ENCODE results near the gene NBAS. TPM values are rescaled to one million over a fixed set of nuclear protein-coding genes. Genes with fewer than 3 reads are reported as not detected.

NBAS gene
- total RNA-seq, 1 experiment from 2014 or later: 36.3 TPM

DNA sequence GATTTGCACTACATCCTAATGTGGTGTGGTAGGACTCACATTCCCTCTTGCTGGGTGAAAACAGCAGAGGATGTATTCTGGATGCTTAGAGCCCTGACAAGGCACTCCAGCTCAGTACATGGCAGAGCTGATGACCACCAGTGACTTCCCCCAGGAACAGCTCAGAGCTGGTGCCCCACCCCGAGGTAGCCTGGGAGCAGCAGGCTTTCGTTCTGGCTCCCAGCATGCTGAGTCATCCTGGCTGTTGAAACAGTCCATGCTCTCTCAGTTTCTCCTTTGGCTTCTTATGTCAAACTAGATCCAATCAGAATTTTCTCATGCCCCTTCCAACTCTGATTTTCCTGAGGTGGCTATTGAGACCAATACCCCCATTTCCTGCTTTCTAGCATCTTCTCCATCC, 438.2 kb downstream of the NBAS start:
- ChIA-PET POLR2A (no interaction called here), CTCF (no interaction called here)
- Histone ChIP-seq H3K27me3 (ENCODE audit: control insufficient read depth, insufficient read depth, low read length) (no peaks in the 10 kb centered on the region), H3K4me3 (ENCODE audit: low read depth in 2 of 2, low read length in 2 of 2) (no peak overlapping the region), H3K36me3 (ENCODE audit: control insufficient read depth, insufficient read depth, low read length) (no peaks in the 10 kb centered on the region), H3K9me3 (ENCODE audit: control insufficient read depth, insufficient read depth, low read depth, low read length) (no peaks in the 10 kb centered on the region), H3K27ac (ENCODE audit: low read length) (no peak overlapping the region), H3K4me1 (ENCODE audit: control insufficient read depth, insufficient read depth, low read length) (no peaks in the 10 kb centered on the region)
- ATAC-seq: no peak
- DNase-seq (ENCODE audit: low read depth, low spot score): no peak
- intact Hi-C loops (cut with micrococcal nuclease; ENCODE audit: unreplicated experiment) (no loop called here), in situ Hi-C loops (cut with HindIII; ENCODE audit: low pct_unique_long_range_greater_than_20kb, low sequenced_read_pairs) (no loop called here)
- no TSS peak for BruUV-seq (replicated peaks)
- no peak for TF ChIP-seq TCF7L2 (IDR thresholded peaks at IDR 0.05; ENCODE audit: low read depth, low read length)
- TF ChIP-seq SIN3A (IDR thresholded peaks at IDR 0.05; ENCODE audit: borderline replicate concordance, insufficient read depth, low read depth, low read length): no peak
- TF ChIP-seq, protein P1, sequence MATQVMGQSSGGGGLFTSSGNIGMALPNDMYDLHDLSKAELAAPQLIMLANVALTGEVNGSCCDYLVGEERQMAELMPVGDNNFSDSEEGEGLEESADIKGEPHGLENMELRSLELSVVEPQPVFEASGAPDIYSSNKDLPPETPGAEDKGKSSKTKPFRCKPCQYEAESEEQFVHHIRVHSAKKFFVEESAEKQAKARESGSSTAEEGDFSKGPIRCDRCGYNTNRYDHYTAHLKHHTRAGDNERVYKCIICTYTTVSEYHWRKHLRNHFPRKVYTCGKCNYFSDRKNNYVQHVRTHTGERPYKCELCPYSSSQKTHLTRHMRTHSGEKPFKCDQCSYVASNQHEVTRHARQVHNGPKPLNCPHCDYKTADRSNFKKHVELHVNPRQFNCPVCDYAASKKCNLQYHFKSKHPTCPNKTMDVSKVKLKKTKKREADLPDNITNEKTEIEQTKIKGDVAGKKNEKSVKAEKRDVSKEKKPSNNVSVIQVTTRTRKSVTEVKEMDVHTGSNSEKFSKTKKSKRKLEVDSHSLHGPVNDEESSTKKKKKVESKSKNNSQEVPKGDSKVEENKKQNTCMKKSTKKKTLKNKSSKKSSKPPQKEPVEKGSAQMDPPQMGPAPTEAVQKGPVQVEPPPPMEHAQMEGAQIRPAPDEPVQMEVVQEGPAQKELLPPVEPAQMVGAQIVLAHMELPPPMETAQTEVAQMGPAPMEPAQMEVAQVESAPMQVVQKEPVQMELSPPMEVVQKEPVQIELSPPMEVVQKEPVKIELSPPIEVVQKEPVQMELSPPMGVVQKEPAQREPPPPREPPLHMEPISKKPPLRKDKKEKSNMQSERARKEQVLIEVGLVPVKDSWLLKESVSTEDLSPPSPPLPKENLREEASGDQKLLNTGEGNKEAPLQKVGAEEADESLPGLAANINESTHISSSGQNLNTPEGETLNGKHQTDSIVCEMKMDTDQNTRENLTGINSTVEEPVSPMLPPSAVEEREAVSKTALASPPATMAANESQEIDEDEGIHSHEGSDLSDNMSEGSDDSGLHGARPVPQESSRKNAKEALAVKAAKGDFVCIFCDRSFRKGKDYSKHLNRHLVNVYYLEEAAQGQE (IDR thresholded peaks at IDR 0.05; ENCODE audit: insufficient read depth in 1 of 2, low read depth in 2 of 2, low read length in 1 of 2): no peak
- no peak for TF ChIP-seq POLR2AphosphoS5 (IDR thresholded peaks at IDR 0.05; ENCODE audit: low read depth, low read length)
- TF ChIP-seq, protein P2, sequence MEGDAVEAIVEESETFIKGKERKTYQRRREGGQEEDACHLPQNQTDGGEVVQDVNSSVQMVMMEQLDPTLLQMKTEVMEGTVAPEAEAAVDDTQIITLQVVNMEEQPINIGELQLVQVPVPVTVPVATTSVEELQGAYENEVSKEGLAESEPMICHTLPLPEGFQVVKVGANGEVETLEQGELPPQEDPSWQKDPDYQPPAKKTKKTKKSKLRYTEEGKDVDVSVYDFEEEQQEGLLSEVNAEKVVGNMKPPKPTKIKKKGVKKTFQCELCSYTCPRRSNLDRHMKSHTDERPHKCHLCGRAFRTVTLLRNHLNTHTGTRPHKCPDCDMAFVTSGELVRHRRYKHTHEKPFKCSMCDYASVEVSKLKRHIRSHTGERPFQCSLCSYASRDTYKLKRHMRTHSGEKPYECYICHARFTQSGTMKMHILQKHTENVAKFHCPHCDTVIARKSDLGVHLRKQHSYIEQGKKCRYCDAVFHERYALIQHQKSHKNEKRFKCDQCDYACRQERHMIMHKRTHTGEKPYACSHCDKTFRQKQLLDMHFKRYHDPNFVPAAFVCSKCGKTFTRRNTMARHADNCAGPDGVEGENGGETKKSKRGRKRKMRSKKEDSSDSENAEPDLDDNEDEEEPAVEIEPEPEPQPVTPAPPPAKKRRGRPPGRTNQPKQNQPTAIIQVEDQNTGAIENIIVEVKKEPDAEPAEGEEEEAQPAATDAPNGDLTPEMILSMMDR (IDR thresholded peaks at IDR 0.05): no peak

DNA sequence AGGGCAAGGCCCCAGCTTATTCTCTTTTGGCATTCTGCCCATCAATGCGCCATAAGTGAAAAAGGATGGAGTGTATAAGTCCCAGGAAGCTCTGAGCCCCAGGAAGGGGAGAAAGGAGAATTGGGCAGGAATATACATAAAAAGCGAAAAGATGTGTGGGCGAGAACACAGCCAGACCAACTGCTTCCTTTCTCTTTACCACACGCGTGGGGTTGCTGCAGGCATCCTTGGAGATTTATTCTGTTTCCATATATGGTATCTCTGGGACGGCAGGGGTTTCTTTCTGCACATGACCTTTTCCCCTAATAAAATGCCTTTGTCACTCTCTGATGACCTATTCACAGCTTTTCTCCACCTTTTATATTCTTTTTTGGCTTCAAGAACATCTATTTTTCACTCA, 440.5 kb downstream of the NBAS start:
- Histone ChIP-seq H3K27ac (ENCODE audit: low read length) (no peak overlapping the region), H3K27me3 (ENCODE audit: control insufficient read depth, insufficient read depth, low read length) (no peaks in the 10 kb centered on the region), H3K4me3 (ENCODE audit: low read depth in 2 of 2, low read length in 2 of 2) (no peak overlapping the region), H3K36me3 (ENCODE audit: control insufficient read depth, insufficient read depth, low read length) (no peaks in the 10 kb centered on the region), H3K4me1 (ENCODE audit: control insufficient read depth, insufficient read depth, low read length) (no peaks in the 10 kb centered on the region), H3K9me3 (ENCODE audit: control insufficient read depth, insufficient read depth, low read depth, low read length) (no peaks in the 10 kb centered on the region)
- CTCF ChIA-PET: no interaction called here
- POLR2A ChIA-PET: no interaction called here
- no peak for DNase-seq (ENCODE audit: low read depth, low spot score)
- no peak for ATAC-seq
- intact Hi-C loops (cut with micrococcal nuclease; ENCODE audit: unreplicated experiment) (no loop called here), in situ Hi-C loops (cut with HindIII; ENCODE audit: low pct_unique_long_range_greater_than_20kb, low sequenced_read_pairs) (no loop called here)
- no TSS peak for BruUV-seq (replicated peaks)
- TF ChIP-seq, protein P2 (IDR thresholded peaks at IDR 0.05): no peak

DNA sequence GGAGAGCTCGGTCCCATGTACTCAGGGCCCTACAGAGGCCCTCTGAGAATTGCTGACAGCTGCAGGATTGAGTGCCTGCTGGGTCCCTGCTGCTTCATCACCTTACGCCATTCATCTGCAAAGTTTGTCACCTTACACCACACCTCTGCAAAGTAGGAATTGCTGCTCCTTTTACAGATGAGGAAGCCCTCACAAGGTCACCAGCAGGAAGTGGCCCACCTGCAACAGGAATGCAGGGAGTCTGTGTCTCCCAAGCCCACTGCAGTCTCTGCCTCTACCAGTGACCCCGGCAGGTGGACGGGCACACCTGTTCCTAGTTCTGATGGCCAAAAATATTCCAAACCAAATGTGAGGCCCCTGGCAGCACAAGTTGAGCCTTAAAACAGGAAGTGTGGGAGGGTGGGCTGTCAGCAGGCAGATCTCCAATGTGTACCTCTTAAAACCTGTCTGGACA, 441.4 kb downstream of the NBAS start:
- Histone ChIP-seq H3K9me3 (ENCODE audit: control insufficient read depth, insufficient read depth, low read depth, low read length) (no peaks in the 10 kb centered on the region), H3K36me3 (ENCODE audit: control insufficient read depth, insufficient read depth, low read length) (no peaks in the 10 kb centered on the region), H3K4me1 (ENCODE audit: control insufficient read depth, insufficient read depth, low read length) (no peaks in the 10 kb centered on the region), H3K27me3 (ENCODE audit: control insufficient read depth, insufficient read depth, low read length) (no peaks in the 10 kb centered on the region), H3K4me3 (ENCODE audit: low read depth in 2 of 2, low read length in 2 of 2) (no peak overlapping the region), H3K27ac (ENCODE audit: low read length) (no peak overlapping the region)
- no peak for DNase-seq (ENCODE audit: low read depth, low spot score)
- no TSS peak for BruUV-seq (replicated peaks)
- in situ Hi-C loops (cut with HindIII; ENCODE audit: low pct_unique_long_range_greater_than_20kb, low sequenced_read_pairs): no loop called here
- CTCF ChIA-PET: no interaction called here
- TF ChIP-seq, protein P1 (IDR thresholded peaks at IDR 0.05; ENCODE audit: insufficient read depth in 1 of 2, low read depth in 2 of 2, low read length in 1 of 2): no peak
- no peak for ATAC-seq
- intact Hi-C loops (cut with micrococcal nuclease; ENCODE audit: unreplicated experiment): no loop called here
- POLR2A ChIA-PET: no interaction called here

Measured in Panc1 (cell line).